Kidney (tissue), 14 donors: ENCODE data around the gene CCDC192. TPM values are rescaled to one million over a fixed set of nuclear protein-coding genes. Genes with fewer than 3 reads are reported as not detected.
"Not testable (repeated sequence)": the region's sequence is repeated elsewhere in the genome, so short reads cannot be mapped to it uniquely, and the experiment has no call there.

Experiments
- DNase-seq, 5 donors: peaks; one replicate each; pipeline ENCODE4 v3.0.0-alpha.2; 2013 to 2020
- FAIRE-seq: peaks from 2 replicates; lab custom pipeline; 2012; peaks lifted over from hg19 to GRCh38; lab: Jason Lieb, UNC
- H3K27ac ChIP-seq, 2 donors: one replicate each; pipeline ENCODE4 v1.7.0; 2013; ENCODE audit warnings: low read depth in 2 of 2, low read length in 2 of 2, inconsistent platforms in 1 of 2
- H3K27me3 ChIP-seq: one replicate; pipeline ENCODE4 v1.7.1; 2013; ENCODE audit warnings: low read length, inconsistent platforms; ENCODE audit not compliant: control insufficient read depth, insufficient read depth
- H3K36me3 ChIP-seq, 3 donors: one replicate each; pipeline versions ENCODE4 v1.7.0 to v1.7.1; 2013; ENCODE audit warnings: low read length in 3 of 3, control low read depth in 1 of 3, inconsistent platforms in 1 of 3; ENCODE audit not compliant: insufficient read depth in 3 of 3, control insufficient read depth in 2 of 3
- H3K4me1 ChIP-seq, 3 donors: one replicate each; pipeline versions ENCODE4 v1.7.0 to v1.7.1; 2013; ENCODE audit warnings: low read length in 3 of 3, inconsistent platforms in 1 of 3, low read depth in 1 of 3; ENCODE audit not compliant: control insufficient read depth in 2 of 3, insufficient read depth in 2 of 3
- H3K4me3 ChIP-seq, 3 donors: one replicate each; pipeline versions ENCODE4 v1.7.0 to v1.8.1; 2013; ENCODE audit warnings: low read length in 3 of 3, control low read depth in 1 of 3, inconsistent platforms in 1 of 3
- H3K9ac ChIP-seq, 3 donors: one replicate each; pipeline versions ENCODE4 v1.7.0 to v1.7.1; 2013; ENCODE audit warnings: low read length in 3 of 3, control low read depth in 1 of 3, inconsistent platforms in 1 of 3
- H3K9me3 ChIP-seq, 3 donors: one replicate each; pipeline versions ENCODE4 v1.7.0 to v1.7.1; 2013; ENCODE audit warnings: low read length in 3 of 3, control low read depth in 1 of 3, inconsistent platforms in 1 of 3; ENCODE audit not compliant: control insufficient read depth in 2 of 3, insufficient read depth in 1 of 3
- CTCF ChIP-seq: IDR thresholded peaks from 3 replicates; pipeline ENCODE4 v1.5.1; 2012; ENCODE audit warnings: mild to moderate bottlenecking, moderate library complexity, borderline replicate concordance; ENCODE audit not compliant: insufficient read depth; ENCODE audit errors: extremely low read depth
- intact Hi-C: fragments of 100-400 bp; cut with DNase I; formaldehyde crosslinking; loops from one replicate; pipeline ENCODE4 v1.11.1; 2022
- polyA plus RNA-seq: library from polyadenylated mRNA; stranded (reverse); fragments of 350-450 nt; fragmentation: Illumina TruSeq; extraction: RNeasy Lipid Tissue Mini Kit (QIAGEN cat#74804); gene quantifications from one replicate; pipeline ENCODE4 v1.2.3, GENCODE V29; 2014; ENCODE audit warnings: low read depth, low replicate concordance; ENCODE audit not compliant: insufficient read depth
- total RNA-seq: library from RNA; stranded (reverse); fragmentation: NEBNext Ultra II Directional; extraction: Animal tissue kit (Norgen Biotek cat#: 25700); gene quantifications from one replicate; pipeline ENCODE4 v1.2.1, GENCODE V29; 2021
- donor health status: control.
- donor health status: control.
- donor health status: control.
- donor health status: control.
- donor health status: control.
- donor health status: DM: yes; HTN: yes; CAD: no.
- donor health status: Normal renal cell carcinoma (clear cell type).

The CCDC192 gene
- total and polyA plus RNA-seq, 2 donors from 2014 or later, result not detected

GRCh38 chr5:127706691-127707090, 3.5 kb downstream of the CCDC192 start:
- no peaks in the 10 kb centered on the region for H3K27me3 ChIP-seq
- no peak overlapping the region for H3K27ac ChIP-seq
- DNase-seq (no peak), FAIRE-seq (no peak)
- H3K4me3 ChIP-seq, result no peak overlapping the region
- no peak overlapping the region for H3K9ac ChIP-seq
- TF ChIP-seq CTCF, result no peak
- intact Hi-C loops, result no loop called here
- no peaks in the 10 kb centered on the region for H3K36me3 ChIP-seq
- H3K4me1 ChIP-seq, result peaks cover 0 to 4% (median 0%) of the 10 kb centered on the region in 3 donors
- H3K9me3 ChIP-seq, result no peaks in the 10 kb centered on the region

DNA sequence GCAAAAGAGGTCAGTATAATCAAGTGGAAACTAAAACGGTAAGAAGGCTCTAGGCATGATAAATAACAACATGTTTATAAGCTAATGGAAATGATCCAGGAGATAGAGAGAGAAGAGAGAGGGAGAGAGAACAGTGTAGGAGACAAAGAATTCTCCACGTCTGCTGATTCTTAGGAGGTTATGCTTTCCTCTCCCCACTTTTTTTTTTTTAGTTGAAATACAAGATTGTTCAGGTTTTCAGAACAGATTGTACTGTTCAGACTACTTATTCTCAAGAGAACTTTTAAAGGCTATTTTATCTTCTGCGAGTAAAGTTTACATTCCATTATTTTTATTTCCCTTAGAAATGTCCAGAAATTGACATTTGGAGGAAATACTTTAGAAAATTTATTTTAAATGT, 4.0 kb downstream of the CCDC192 start:
- Histone ChIP-seq H3K4me3 (no peak overlapping the region), H3K9me3 (no peaks in the 10 kb centered on the region), H3K27me3 (no peaks in the 10 kb centered on the region), H3K27ac (no peak overlapping the region), H3K9ac (no peak overlapping the region), H3K4me1 (peaks cover 0 to 4% (median 0%) of the 10 kb centered on the region in 3 donors), H3K36me3 (no peaks in the 10 kb centered on the region)
- intact Hi-C loops, result no loop called here
- TF ChIP-seq CTCF, result no peak
- no peak for FAIRE-seq
- no peak for DNase-seq

DNA sequence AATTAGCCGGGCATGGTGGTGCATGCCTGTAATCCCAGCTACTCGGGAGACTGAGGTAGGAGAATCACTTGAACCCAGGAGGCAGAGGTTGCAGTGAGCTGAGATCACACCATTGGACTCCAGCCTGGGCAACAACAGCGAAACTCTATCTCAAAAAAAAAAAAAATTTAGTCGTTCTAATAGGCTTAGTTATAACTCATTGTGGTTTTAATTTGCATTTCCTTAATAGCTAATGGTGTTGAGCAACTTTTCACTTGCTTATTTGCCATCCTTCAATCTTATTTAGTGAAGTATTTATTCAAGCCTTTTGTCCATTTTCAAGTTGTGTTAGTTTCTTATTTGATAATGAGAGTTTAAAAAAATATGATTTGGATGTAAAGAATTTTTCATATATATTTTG, 9.9 kb downstream of the CCDC192 start:
- intact Hi-C loops, FAIRE-seq: not testable (repeated sequence)

DNA sequence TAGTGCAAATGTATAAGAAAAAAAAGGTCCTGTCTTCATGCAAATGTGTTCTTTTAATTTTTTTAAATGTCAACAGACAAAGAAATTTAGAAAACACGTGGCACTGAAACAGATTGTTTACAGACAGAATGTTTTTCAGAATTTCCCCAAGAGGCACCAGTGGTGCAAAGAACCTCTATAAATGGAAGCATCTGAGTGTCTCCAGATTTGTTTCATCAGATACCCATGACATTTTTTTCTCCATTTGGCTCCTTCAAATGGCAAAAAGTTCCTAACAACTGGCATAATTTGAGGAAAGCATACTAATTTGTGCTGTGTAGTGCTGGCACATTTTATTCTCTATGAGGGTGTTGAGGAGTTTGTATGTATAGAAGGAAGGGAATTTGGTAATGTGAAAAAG, 15.0 kb downstream of the CCDC192 start:
- no peak for FAIRE-seq
- no peak overlapping the region for H3K9ac ChIP-seq
- TF ChIP-seq CTCF, result no peak
- H3K4me1 ChIP-seq, result no peaks in the 10 kb centered on the region
- H3K27me3 ChIP-seq, result no peaks in the 10 kb centered on the region
- H3K9me3 ChIP-seq, result no peaks in the 10 kb centered on the region
- H3K27ac ChIP-seq, result no peak overlapping the region
- DNase-seq, result no peak
- H3K4me3 ChIP-seq, result no peak overlapping the region
- intact Hi-C loops, result no loop called here
- no peaks in the 10 kb centered on the region for H3K36me3 ChIP-seq

More for the DNA sequence above, 9.9 kb downstream of the CCDC192 start:
- not testable (repeated sequence) for H3K9ac ChIP-seq, H3K27me3 ChIP-seq, H3K4me1 ChIP-seq, H3K27ac ChIP-seq, H3K4me3 ChIP-seq, H3K9me3 ChIP-seq, DNase-seq, H3K36me3 ChIP-seq
